ENCODE measurements around the gene PLVAP.

Gene PLVAP

GRCh38 chr19:17376935-17377600, at the start of gene PLVAP:
Gene PLVAP (minus strand): TSS chr19:17377342. CDS start chr19:17377288, 54 bp downstream.
- no peak for DNase-seq

GRCh38 chr19:17424743-17425365, 47.7 kb upstream of the PLVAP start:
- DNase-seq = no peak

- DNase-seq = no peak
Measured at GRCh38 chr19:17423429-17424208, 46.5 kb upstream of the PLVAP start.

GRCh38 chr19:17421942-17422341, 44.8 kb upstream of the PLVAP start:
- no peak for DNase-seq

GRCh38 chr19:17420475-17420924, 43.4 kb upstream of the PLVAP start:
- no peak for DNase-seq

- DNase-seq = peak; percentile 94
Measured at GRCh38 chr19:17419621-17420474, 42.7 kb upstream of the PLVAP start, which contains the start of gene MVB12A. Gene MVB12A (plus strand): TSS chr19:17420047. CDS start chr19:17420136, 89 bp downstream.

- DNase-seq = no peak
Measured at GRCh38 chr19:17419154-17419620, 42.0 kb upstream of the PLVAP start.

GRCh38 chr19:17418710-17419109, 41.6 kb upstream of the PLVAP start:
- no peak for DNase-seq

GRCh38 chr19:17415121-17415520, 38.0 kb upstream of the PLVAP start:
- DNase-seq = no peak

- no peak for DNase-seq
Measured at GRCh38 chr19:17414097-17414496, 37.0 kb upstream of the PLVAP start.

GRCh38 chr19:17411801-17412200, 34.7 kb upstream of the PLVAP start:
- no peak for DNase-seq

- no peak for DNase-seq
Measured at GRCh38 chr19:17409990-17410389, 32.8 kb upstream of the PLVAP start.

GRCh38 chr19:17406887-17407196, 29.7 kb upstream of the PLVAP start:
- no peak for DNase-seq

GRCh38 chr19:17406046-17406886, 29.1 kb upstream of the PLVAP start:
- DNase-seq = no peak

GRCh38 chr19:17405250-17406045, 28.3 kb upstream of the PLVAP start, which contains the start of gene BST2:
Gene BST2 (minus strand): TSS chr19:17405630. CDS start chr19:17405575, 55 bp downstream.
- no peak for DNase-seq

GRCh38 chr19:17404621-17405249, 27.6 kb upstream of the PLVAP start:
- DNase-seq = no peak

- no peak for DNase-seq
Measured at GRCh38 chr19:17404015-17404414, 26.9 kb upstream of the PLVAP start.

GRCh38 chr19:17402982-17403855, 26.1 kb upstream of the PLVAP start:
- no peak for DNase-seq

- DNase-seq = no peak
Measured at GRCh38 chr19:17401628-17402027, 24.5 kb upstream of the PLVAP start.

All from NCI-H2081 treated with DMSO at 0.1 percent for 48 hours (cell line).